ENCODE data around the gene RNF13. TPM values are rescaled to one million over a fixed set of nuclear protein-coding genes. Genes with fewer than 3 reads are reported as not detected.

Gene RNF13
- total RNA-seq, 1 donor from 2014 or later = 49.9 TPM

DNA sequence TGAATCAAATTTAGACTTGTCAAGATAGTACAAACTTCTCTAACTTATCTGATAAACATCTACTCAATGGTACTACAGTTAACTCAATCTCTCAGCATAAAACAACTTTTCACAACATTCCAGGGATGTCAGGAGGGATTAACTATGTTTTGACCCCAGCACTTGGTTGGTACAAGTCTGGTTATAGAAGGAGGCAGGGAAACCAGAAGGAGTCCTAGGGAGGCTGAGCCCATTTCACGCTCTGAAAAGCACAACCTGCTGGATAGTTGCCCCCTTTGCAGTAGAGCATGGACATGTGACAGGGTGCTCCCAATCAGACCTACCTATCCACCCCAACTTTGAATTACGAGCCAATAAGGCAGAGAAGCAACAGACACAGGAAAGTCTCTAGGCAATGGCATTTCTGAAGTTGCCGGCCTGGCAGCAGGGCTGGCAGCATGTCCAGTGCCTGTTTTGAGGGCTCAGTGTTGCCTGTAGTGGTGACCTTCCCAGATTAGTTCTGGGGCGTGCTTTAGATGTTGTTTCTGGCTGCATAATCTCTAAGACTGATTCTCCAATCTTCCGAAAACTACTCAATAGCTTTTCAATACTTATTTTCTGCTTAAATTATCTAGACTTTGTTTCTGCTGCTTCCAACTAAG, 28.8 kb upstream of the RNF13 start:
- Histone ChIP-seq H3K9me3 (ENCODE audit: insufficient read depth, low read depth, low read length) (no peaks in the 10 kb centered on the region), H3K4me2 (ENCODE audit: low read length) (peak overlapping the region; percentile 71)
- peak; percentile 39 for FAIRE-seq

GRCh38 chr3:149790268-149790667, 22.7 kb upstream of the RNF13 start:
- Mint-ChIP-seq H3K27ac (ENCODE audit: unreplicated experiment) (peak overlapping the region; percentile 94), H3K4me3 (ENCODE audit: unreplicated experiment) (no peak overlapping the region), H3K36me3 (ENCODE audit: low read depth, unreplicated experiment) (no peaks in the 10 kb centered on the region), H3K9me3 (ENCODE audit: unreplicated experiment) (peaks cover 8% of the 10 kb centered on the region), H3K4me1 (ENCODE audit: low read depth, unreplicated experiment) (peaks cover 19% of the 10 kb centered on the region), H3K27me3 (ENCODE audit: low read depth, unreplicated experiment) (no peaks in the 10 kb centered on the region)
- DNase-seq (ENCODE audit: low read depth) = peak; percentile 44
- Histone ChIP-seq H3K27me3 (ENCODE audit: insufficient read depth, low read length) (no peaks in the 10 kb centered on the region), H3K9ac (ENCODE audit: low read length) (no peak overlapping the region), H3K79me2 (ENCODE audit: insufficient read depth, low read length) (no peaks in the 10 kb centered on the region), H3K9me3 (ENCODE audit: insufficient read depth, low read depth, low read length) (no peaks in the 10 kb centered on the region), H2AFZ (ENCODE audit: low read depth, low read length) (peak overlapping the region; percentile 25), H3K4me2 (ENCODE audit: low read length) (peak overlapping the region; percentile 16), H3K36me3 (ENCODE audit: insufficient read depth, low read length) (no peaks in the 10 kb centered on the region), H3K4me3 (ENCODE audit: insufficient read depth, low read depth, low read length) (no peak overlapping the region), H4K20me1 (ENCODE audit: insufficient read depth, low read length) (no peaks in the 10 kb centered on the region), H3K4me1 (ENCODE audit: insufficient read depth, low read length) (no peaks in the 10 kb centered on the region), H3K27ac (ENCODE audit: low read depth, low read length) (no peak overlapping the region)
- FAIRE-seq = peak; percentile 64
- TF ChIP-seq EZH2 (IDR thresholded peaks at IDR 0.05; ENCODE audit: insufficient read depth, low read length) = no peak
- no peak for TF ChIP-seq CTCF (IDR thresholded peaks at IDR 0.05; ENCODE audit: insufficient read depth, low read depth, low read length)

More for the DNA sequence above, 28.8 kb upstream of the RNF13 start:
- peaks cover 11% of the 10 kb centered on the region for H3K4me1 ChIP-seq (ENCODE audit: insufficient read depth, low read length)
- peak overlapping the region; percentile 55 for H2AFZ ChIP-seq (ENCODE audit: low read depth, low read length)
- Mint-ChIP-seq H3K9me3 (ENCODE audit: unreplicated experiment) (peaks cover 8% of the 10 kb centered on the region), H3K27me3 (ENCODE audit: low read depth, unreplicated experiment) (no peaks in the 10 kb centered on the region), H3K4me1 (ENCODE audit: low read depth, unreplicated experiment) (peaks cover 17% of the 10 kb centered on the region), H3K36me3 (ENCODE audit: low read depth, unreplicated experiment) (no peaks in the 10 kb centered on the region), H3K4me3 (ENCODE audit: unreplicated experiment) (peak overlapping the region; percentile 5), H3K27ac (ENCODE audit: unreplicated experiment) (peak overlapping the region; percentile 93)
- H4K20me1 ChIP-seq (ENCODE audit: insufficient read depth, low read length) = no peaks in the 10 kb centered on the region
- TF ChIP-seq CTCF (IDR thresholded peaks at IDR 0.05; ENCODE audit: insufficient read depth, low read depth, low read length) = no peak
- TF ChIP-seq EZH2 (IDR thresholded peaks at IDR 0.05; ENCODE audit: insufficient read depth, low read length) = no peak
- H3K4me3 ChIP-seq (ENCODE audit: insufficient read depth, low read depth, low read length) = no peak overlapping the region
- H3K9ac ChIP-seq (ENCODE audit: low read length) = peak overlapping the region; percentile 8
- H3K79me2 ChIP-seq (ENCODE audit: insufficient read depth, low read length) = no peaks in the 10 kb centered on the region
- H3K27ac ChIP-seq (ENCODE audit: low read depth, low read length) = peak overlapping the region; percentile 54
- H3K27me3 ChIP-seq (ENCODE audit: insufficient read depth, low read length) = no peaks in the 10 kb centered on the region
- peak; percentile 50 for DNase-seq (ENCODE audit: low read depth)
- H3K36me3 ChIP-seq (ENCODE audit: insufficient read depth, low read length) = no peaks in the 10 kb centered on the region

- no peaks in the 10 kb centered on the region for H3K27me3 ChIP-seq (ENCODE audit: insufficient read depth, low read length)
- H3K27ac ChIP-seq (ENCODE audit: low read depth, low read length) = no peak overlapping the region
- Mint-ChIP-seq H3K27me3 (ENCODE audit: low read depth, unreplicated experiment) (no peaks in the 10 kb centered on the region), H3K36me3 (ENCODE audit: low read depth, unreplicated experiment) (no peaks in the 10 kb centered on the region), H3K9me3 (ENCODE audit: unreplicated experiment) (peaks cover 8% of the 10 kb centered on the region), H3K27ac (ENCODE audit: unreplicated experiment) (peak overlapping the region; percentile 94), H3K4me3 (ENCODE audit: unreplicated experiment) (no peak overlapping the region), H3K4me1 (ENCODE audit: low read depth, unreplicated experiment) (peaks cover 19% of the 10 kb centered on the region)
- H3K36me3 ChIP-seq (ENCODE audit: insufficient read depth, low read length) = no peaks in the 10 kb centered on the region
- no peaks in the 10 kb centered on the region for H3K9me3 ChIP-seq (ENCODE audit: insufficient read depth, low read depth, low read length)
- no peak overlapping the region for H3K4me3 ChIP-seq (ENCODE audit: insufficient read depth, low read depth, low read length)
- H3K9ac ChIP-seq (ENCODE audit: low read length) = no peak overlapping the region
- DNase-seq (ENCODE audit: low read depth) (no peak), FAIRE-seq (no peak)
- no peaks in the 10 kb centered on the region for H3K4me1 ChIP-seq (ENCODE audit: insufficient read depth, low read length)
- no peak for TF ChIP-seq EZH2 (IDR thresholded peaks at IDR 0.05; ENCODE audit: insufficient read depth, low read length)
- no peak for TF ChIP-seq CTCF (IDR thresholded peaks at IDR 0.05; ENCODE audit: insufficient read depth, low read depth, low read length)
- no peaks in the 10 kb centered on the region for H4K20me1 ChIP-seq (ENCODE audit: insufficient read depth, low read length)
- H3K79me2 ChIP-seq (ENCODE audit: insufficient read depth, low read length) = no peaks in the 10 kb centered on the region
- peak overlapping the region; percentile 25 for H2AFZ ChIP-seq (ENCODE audit: low read depth, low read length)
- H3K4me2 ChIP-seq (ENCODE audit: low read length) = peak overlapping the region; percentile 16
Measured at GRCh38 chr3:149790698-149791097, 22.3 kb upstream of the RNF13 start.
